Measurements from ENCODE around the gene GMFB. TPM values are rescaled to one million over a fixed set of nuclear protein-coding genes. Genes with fewer than 3 reads are reported as not detected.

GMFB gene
- total RNA-seq, 1 experiment from 2014 or later: 79.2 TPM

DNA sequence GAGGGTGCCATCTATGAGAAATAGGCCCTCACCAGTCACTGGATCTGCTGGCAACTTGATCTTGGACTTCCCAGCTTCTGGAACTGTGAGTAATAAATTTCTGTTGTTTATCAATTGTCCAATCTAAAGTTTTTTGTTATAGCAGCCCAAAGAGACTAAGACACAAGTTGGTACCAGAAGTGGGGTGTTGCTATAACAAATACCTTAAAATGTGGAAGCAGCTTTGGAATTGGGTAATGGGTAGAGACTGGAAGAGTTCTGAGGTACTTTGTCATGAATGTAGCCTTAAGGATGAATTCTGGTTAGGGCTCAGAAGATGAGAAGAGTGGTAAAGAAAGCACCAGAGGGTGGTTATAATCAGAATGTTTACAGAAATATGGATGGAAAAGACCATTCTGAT, 21.5 kb downstream of the GMFB start:
- TF ChIP-seq, protein P1, sequence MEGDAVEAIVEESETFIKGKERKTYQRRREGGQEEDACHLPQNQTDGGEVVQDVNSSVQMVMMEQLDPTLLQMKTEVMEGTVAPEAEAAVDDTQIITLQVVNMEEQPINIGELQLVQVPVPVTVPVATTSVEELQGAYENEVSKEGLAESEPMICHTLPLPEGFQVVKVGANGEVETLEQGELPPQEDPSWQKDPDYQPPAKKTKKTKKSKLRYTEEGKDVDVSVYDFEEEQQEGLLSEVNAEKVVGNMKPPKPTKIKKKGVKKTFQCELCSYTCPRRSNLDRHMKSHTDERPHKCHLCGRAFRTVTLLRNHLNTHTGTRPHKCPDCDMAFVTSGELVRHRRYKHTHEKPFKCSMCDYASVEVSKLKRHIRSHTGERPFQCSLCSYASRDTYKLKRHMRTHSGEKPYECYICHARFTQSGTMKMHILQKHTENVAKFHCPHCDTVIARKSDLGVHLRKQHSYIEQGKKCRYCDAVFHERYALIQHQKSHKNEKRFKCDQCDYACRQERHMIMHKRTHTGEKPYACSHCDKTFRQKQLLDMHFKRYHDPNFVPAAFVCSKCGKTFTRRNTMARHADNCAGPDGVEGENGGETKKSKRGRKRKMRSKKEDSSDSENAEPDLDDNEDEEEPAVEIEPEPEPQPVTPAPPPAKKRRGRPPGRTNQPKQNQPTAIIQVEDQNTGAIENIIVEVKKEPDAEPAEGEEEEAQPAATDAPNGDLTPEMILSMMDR (conservative IDR thresholded peaks at IDR 0.05): no peak
- Mint-ChIP-seq H3K9me3 (peaks cover 12 to 19% of the 10 kb centered on the region in 2 experiments), H3K4me3 (no peak overlapping the region), H3K27ac (no peak overlapping the region), H3K27me3 (ENCODE audit: low read depth) (peaks cover 4% of the 10 kb centered on the region; the same call in 1 of the 2 replicates), H3K4me1 (peaks cover 5 to 7% of the 10 kb centered on the region in 2 experiments), H3K36me3 (ENCODE audit: insufficient read depth in 1 of 3, low read depth in 3 of 3) (peaks cover 9 to 17% (median 11%) of the 10 kb centered on the region in 3 experiments)
- Histone ChIP-seq H2BK12ac (ENCODE audit: insufficient read length, low read depth, low read length) (no peak overlapping the region), H2BK120ac (ENCODE audit: low read depth, low read length, poor library complexity, severe bottlenecking) (no peak overlapping the region), H3K9ac (ENCODE audit: extremely low read depth, insufficient read length, low read length) (no peak overlapping the region), H3K27ac (ENCODE audit: insufficient read length, low read depth, low read length) (no peak overlapping the region), H3K79me1 (ENCODE audit: insufficient read depth, low read depth, low read length, poor library complexity, severe bottlenecking) (no peaks in the 10 kb centered on the region), H3T11ph (ENCODE audit: low read length) (no peak overlapping the region), H3K4me1 (ENCODE audit: insufficient read depth, low read length) (no peaks in the 10 kb centered on the region), H3K14ac (ENCODE audit: insufficient read depth, low read length) (no peak overlapping the region), H3K23me2 (ENCODE audit: insufficient read length, low read depth, low read length, poor library complexity, severe bottlenecking) (no peaks in the 10 kb centered on the region), H3K4me2 (ENCODE audit: insufficient read depth, insufficient read length, low read length) (no peak overlapping the region), H3K79me2 (ENCODE audit: insufficient read depth, low read length) (no peaks in the 10 kb centered on the region), H2BK5ac (ENCODE audit: insufficient read length, low read length) (no peak overlapping the region), H3K27me3 (ENCODE audit: insufficient read depth, low read length) (no peaks in the 10 kb centered on the region), H3K9me3 (ENCODE audit: control insufficient read depth, low read depth, low read length) (no peaks in the 10 kb centered on the region), H4K20me1 (ENCODE audit: control insufficient read depth, insufficient read depth, insufficient read length) (no peaks in the 10 kb centered on the region), H3K4ac (ENCODE audit: low read depth, low read length) (no peak overlapping the region), H2AK5ac (ENCODE audit: insufficient read length, low read length) (no peak overlapping the region), H4K5ac (ENCODE audit: insufficient read length, low read depth, low read length) (no peak overlapping the region), H2BK20ac (ENCODE audit: low read depth, low read length, poor library complexity, severe bottlenecking) (no peak overlapping the region), H3K18ac (ENCODE audit: insufficient read length, low read depth, low read length) (no peak overlapping the region), H2AFZ (ENCODE audit: low read length) (no peak overlapping the region), H2BK15ac (ENCODE audit: low read depth, low read length) (no peak overlapping the region), H3K56ac (ENCODE audit: insufficient read length, low read depth, low read length) (no peak overlapping the region), H4K91ac (ENCODE audit: insufficient read length, low read depth, low read length) (no peak overlapping the region), H3K23ac (ENCODE audit: insufficient read length, low read depth, low read length) (no peak overlapping the region), H4K8ac (replicated peaks; ENCODE audit: insufficient read length, low read depth, low read length) (no peak overlapping the region)
- DNase-seq: no peak
